ENCODE results near the gene KCNQ4. TPM values are rescaled to one million over a fixed set of nuclear protein-coding genes. Genes with fewer than 3 reads are reported as not detected.
A peak's percentile ranks its signal among the peaks of the same experiment; 100 is the strongest.

Gene KCNQ4
- total and polyA plus RNA-seq, 4 experiments from 2014 or later: 0.14 to 0.33 (median 0.20) TPM; not detected in 1

DNA sequence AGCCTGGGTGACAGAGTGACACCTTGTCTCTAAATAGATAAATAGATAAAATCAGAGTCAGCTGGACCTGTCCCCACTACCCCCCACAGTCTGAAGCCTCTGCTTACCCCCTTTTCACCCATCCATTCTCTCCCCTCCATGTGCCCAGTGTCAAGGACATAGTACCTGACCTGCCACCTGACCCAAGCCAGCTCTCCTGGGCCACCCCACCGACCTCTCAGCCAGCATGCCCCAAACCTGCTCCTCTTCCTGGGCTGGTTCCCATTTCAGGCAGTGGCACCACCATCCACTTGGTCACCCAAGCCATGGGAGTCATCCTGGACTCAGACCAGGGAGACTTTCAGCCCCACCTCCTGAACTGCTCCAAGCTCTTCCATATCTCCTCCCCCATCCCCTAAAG, 50.4 kb downstream of the KCNQ4 start:
- Mint-ChIP-seq H3K27me3 (no peaks in the 10 kb centered on the region), H3K27ac (peak overlapping the region in 2 of 7 donors; percentile 56 to 64), H3K36me3 (no peaks in the 10 kb centered on the region), H3K9me3 (peaks cover 0 to 2% (median 0%) of the 10 kb centered on the region in 8 donors), H3K4me1 (no peaks in the 10 kb centered on the region), H3K4me3 (no peak overlapping the region)
- Histone ChIP-seq H3K27ac (ENCODE audit: low read depth, low read length) (no peak overlapping the region), H3K9me3 (ENCODE audit: control insufficient read depth in 1 of 2, low read length in 2 of 2) (no peaks in the 10 kb centered on the region), H3K4me3 (ENCODE audit: low read length in 2 of 2) (no peak overlapping the region), H3K36me3 (ENCODE audit: insufficient read depth, low read length) (no peaks in the 10 kb centered on the region), H3K4me1 (ENCODE audit: insufficient read depth, low read length) (no peaks in the 10 kb centered on the region), H3K27me3 (ENCODE audit: insufficient read depth, low read length) (no peaks in the 10 kb centered on the region)
- intact Hi-C loops (cut with micrococcal nuclease): no loop called here
- DNase-seq: no peak
- CTCF ChIA-PET (ENCODE audit: partially characterized antibody): interaction anchor here (1.1 kb wide), 1 partner anchor 59 kb away, joined by 3 read pairs; no protein-coding TSS in a partner anchor
- POLR2A ChIA-PET (ENCODE audit: partially characterized antibody): no interaction called here

DNA sequence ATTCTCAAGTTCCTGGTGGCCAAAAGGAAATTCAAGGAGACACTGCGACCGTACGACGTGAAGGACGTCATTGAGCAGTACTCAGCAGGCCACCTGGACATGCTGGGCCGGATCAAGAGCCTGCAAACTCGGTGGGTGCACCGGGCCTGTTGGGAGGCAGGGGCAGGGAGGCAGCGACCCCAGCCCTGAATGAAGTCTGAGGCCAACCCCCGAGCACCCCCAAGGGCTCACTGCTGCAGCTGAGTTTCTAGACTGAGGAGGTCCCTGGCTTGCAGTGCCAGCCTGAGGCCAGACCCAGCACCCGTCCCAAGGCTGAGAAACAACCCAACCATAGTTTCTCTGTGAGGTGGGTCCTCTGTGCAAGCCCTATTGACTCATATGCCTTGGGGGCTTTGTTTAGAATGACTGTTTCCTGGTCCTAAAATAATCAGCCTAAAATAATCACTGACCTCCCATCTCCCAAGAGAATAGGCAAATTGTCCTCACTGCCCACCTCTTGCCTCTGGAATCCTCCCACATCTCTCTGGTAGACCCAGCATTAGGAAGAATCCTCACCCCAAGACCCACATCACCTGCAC, 51.5 kb downstream of the KCNQ4 start:
- H3K9me3 ChIP-seq (ENCODE audit: control insufficient read depth in 1 of 2, low read length in 2 of 2): no peaks in the 10 kb centered on the region
- H3K36me3 Mint-ChIP-seq: no peaks in the 10 kb centered on the region
- H3K27ac Mint-ChIP-seq: no peak overlapping the region
- no peaks in the 10 kb centered on the region for H3K27me3 ChIP-seq (ENCODE audit: insufficient read depth, low read length)
- POLR2A ChIA-PET (ENCODE audit: partially characterized antibody): no interaction called here
- no peaks in the 10 kb centered on the region for H3K36me3 ChIP-seq (ENCODE audit: insufficient read depth, low read length)
- no peak overlapping the region for H3K4me3 ChIP-seq (ENCODE audit: low read length in 2 of 2)
- H3K27me3 Mint-ChIP-seq: no peaks in the 10 kb centered on the region
- intact Hi-C loops (cut with micrococcal nuclease): no loop called here
- H3K4me1 Mint-ChIP-seq: peaks cover 0 to under 1% (median 0%) of the 10 kb centered on the region in 4 donors
- peaks cover 2% of the 10 kb centered on the region for H3K4me1 ChIP-seq (ENCODE audit: insufficient read depth, low read length)
- H3K9me3 Mint-ChIP-seq: peaks cover 0 to 2% (median 0%) of the 10 kb centered on the region in 8 donors
- H3K4me3 Mint-ChIP-seq: no peak overlapping the region
- no peak overlapping the region for H3K27ac ChIP-seq (ENCODE audit: low read depth, low read length)
- no peak for DNase-seq
- CTCF ChIA-PET (ENCODE audit: partially characterized antibody): interaction anchor here (1.0 kb wide), 1 partner anchor 61 kb away, joined by 3 read pairs; no protein-coding TSS in a partner anchor

DNA sequence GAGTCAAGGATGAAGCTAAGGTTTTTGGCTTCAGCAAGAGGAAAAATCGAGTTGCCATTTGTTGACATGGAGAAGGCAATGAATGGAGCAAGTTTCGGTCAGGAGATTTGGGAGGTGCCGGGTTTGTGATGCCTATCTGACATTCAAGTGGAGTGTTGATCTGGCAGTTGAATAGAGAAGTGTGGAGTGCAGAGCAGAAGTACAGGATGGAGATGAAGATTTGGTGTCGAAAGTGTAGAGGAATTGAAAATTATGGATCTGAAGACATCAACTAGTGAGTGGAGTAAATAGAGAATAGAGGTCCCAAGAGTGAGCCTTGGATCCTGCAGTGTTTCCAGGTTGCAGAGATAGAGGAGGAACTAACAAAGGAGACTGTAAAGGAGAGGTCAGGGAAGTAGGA, 52.7 kb downstream of the KCNQ4 start:
- Mint-ChIP-seq H3K4me1 (peaks cover 7 to 12% (median 10%) of the 10 kb centered on the region in 4 donors), H3K9me3 (peaks cover 0 to 2% (median 0%) of the 10 kb centered on the region in 8 donors), H3K4me3 (no peak overlapping the region), H3K36me3 (no peaks in the 10 kb centered on the region), H3K27me3 (no peaks in the 10 kb centered on the region), H3K27ac (no peak overlapping the region)
- Histone ChIP-seq H3K27ac (ENCODE audit: low read depth, low read length) (no peak overlapping the region), H3K9me3 (ENCODE audit: control insufficient read depth in 1 of 2, low read length in 2 of 2) (no peaks in the 10 kb centered on the region), H3K36me3 (ENCODE audit: insufficient read depth, low read length) (no peaks in the 10 kb centered on the region), H3K27me3 (ENCODE audit: insufficient read depth, low read length) (no peaks in the 10 kb centered on the region), H3K4me3 (ENCODE audit: low read length in 2 of 2) (no peak overlapping the region), H3K4me1 (ENCODE audit: insufficient read depth, low read length) (peaks cover 14% of the 10 kb centered on the region)
- POLR2A ChIA-PET (ENCODE audit: partially characterized antibody): no interaction called here
- intact Hi-C loops (cut with micrococcal nuclease): no loop called here
- CTCF ChIA-PET (ENCODE audit: partially characterized antibody): no interaction called here
- no peak for DNase-seq

DNA sequence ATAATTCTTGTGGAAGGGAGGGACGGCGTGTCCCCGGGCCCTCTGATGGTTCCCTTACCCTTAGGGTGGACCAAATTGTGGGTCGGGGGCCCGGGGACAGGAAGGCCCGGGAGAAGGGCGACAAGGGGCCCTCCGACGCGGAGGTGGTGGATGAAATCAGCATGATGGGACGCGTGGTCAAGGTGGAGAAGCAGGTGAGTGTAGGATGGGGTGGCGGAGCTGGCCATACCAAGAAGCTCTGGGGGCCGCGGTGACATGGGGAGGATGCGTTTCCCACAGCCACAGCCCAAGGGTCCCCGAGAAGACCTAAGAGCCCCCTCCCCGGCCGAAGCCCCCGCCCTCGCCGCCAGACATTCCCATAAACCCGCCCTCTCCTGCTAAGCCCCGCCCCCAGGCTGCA, 54.0 kb downstream of the KCNQ4 start:
- Histone ChIP-seq H3K27ac (ENCODE audit: low read depth, low read length) (no peak overlapping the region), H3K9me3 (ENCODE audit: control insufficient read depth in 1 of 2, low read length in 2 of 2) (no peaks in the 10 kb centered on the region), H3K4me3 (ENCODE audit: low read length in 2 of 2) (no peak overlapping the region), H3K27me3 (ENCODE audit: insufficient read depth, low read length) (no peaks in the 10 kb centered on the region), H3K4me1 (ENCODE audit: insufficient read depth, low read length) (peaks cover 15% of the 10 kb centered on the region), H3K36me3 (ENCODE audit: insufficient read depth, low read length) (no peaks in the 10 kb centered on the region)
- Mint-ChIP-seq H3K4me3 (no peak overlapping the region), H3K9me3 (peaks cover 0 to 3% (median 2%) of the 10 kb centered on the region in 8 donors), H3K4me1 (peaks cover 9 to 15% (median 13%) of the 10 kb centered on the region in 4 donors), H3K27ac (no peak overlapping the region), H3K36me3 (no peaks in the 10 kb centered on the region), H3K27me3 (peaks cover 0 to 1% of the 10 kb centered on the region in 2 donors)
- ChIA-PET CTCF (ENCODE audit: partially characterized antibody) (interaction anchor here (0.7 kb wide), 1 partner anchor 824 kb away, joined by 4 read pairs; no protein-coding TSS in a partner anchor), POLR2A (ENCODE audit: partially characterized antibody) (no interaction called here)
- intact Hi-C loops (cut with micrococcal nuclease): no loop called here
- DNase-seq: no peak

DNA sequence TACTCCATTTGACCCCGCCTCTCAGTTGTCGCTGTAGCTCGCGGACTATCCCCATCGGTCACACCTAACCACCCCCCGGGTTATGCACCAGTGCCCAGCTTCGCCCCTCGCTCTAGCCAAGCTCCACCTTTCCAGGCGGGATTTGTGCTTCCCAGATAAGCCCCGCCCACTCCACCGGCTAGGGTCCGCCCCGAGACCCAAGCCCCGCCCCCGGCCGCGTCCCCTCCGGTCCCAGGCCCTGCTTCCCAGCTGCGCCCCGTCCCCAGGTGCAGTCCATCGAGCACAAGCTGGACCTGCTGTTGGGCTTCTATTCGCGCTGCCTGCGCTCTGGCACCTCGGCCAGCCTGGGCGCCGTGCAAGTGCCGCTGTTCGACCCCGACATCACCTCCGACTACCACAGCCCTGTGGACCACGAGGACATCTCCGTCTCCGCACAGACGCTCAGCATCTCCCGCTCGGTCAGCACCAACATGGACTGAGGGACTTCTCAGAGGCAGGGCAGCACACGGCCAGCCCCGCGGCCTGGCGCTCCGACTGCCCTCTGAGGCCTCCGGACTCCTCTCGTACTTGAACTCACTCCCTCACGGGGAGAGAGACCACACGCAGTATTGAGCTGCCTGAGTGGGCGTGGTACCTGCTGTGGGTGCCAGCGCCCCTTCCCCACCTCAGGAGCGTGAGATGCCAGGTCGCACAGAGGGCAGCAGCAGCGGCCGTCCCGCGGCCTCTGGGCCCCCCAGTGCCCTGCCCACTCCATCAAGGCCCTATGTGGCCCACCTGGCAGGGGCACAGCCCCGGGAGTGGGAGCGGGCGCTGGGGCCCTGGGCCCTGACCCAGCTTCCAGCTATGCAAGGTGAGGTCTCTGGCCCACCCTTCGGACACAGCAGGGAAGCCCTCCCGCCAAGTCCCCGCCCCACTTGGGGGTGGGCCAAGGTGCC, 54.7 kb downstream of the KCNQ4 start:
- Histone ChIP-seq H3K36me3 (ENCODE audit: insufficient read depth, low read length) (no peaks in the 10 kb centered on the region), H3K27me3 (ENCODE audit: insufficient read depth, low read length) (no peaks in the 10 kb centered on the region), H3K27ac (ENCODE audit: low read depth, low read length) (no peak overlapping the region), H3K9me3 (ENCODE audit: control insufficient read depth in 1 of 2, low read length in 2 of 2) (no peaks in the 10 kb centered on the region), H3K4me3 (ENCODE audit: low read length in 2 of 2) (no peak overlapping the region), H3K4me1 (ENCODE audit: insufficient read depth, low read length) (peaks cover 15% of the 10 kb centered on the region)
- no peak overlapping the region for H3K27ac Mint-ChIP-seq
- H3K36me3 Mint-ChIP-seq: no peaks in the 10 kb centered on the region
- CTCF ChIA-PET (ENCODE audit: partially characterized antibody): no interaction called here
- peaks cover 0 to 4% (median 2%) of the 10 kb centered on the region in 8 donors for H3K9me3 Mint-ChIP-seq
- intact Hi-C loops (cut with micrococcal nuclease): no loop called here
- H3K27me3 Mint-ChIP-seq: peaks cover 0 to 1% of the 10 kb centered on the region in 2 donors
- peaks cover 9 to 15% (median 13%) of the 10 kb centered on the region in 4 donors for H3K4me1 Mint-ChIP-seq
- no peak overlapping the region for H3K4me3 Mint-ChIP-seq
- POLR2A ChIA-PET (ENCODE audit: partially characterized antibody): no interaction called here
- no peak for DNase-seq

DNA sequence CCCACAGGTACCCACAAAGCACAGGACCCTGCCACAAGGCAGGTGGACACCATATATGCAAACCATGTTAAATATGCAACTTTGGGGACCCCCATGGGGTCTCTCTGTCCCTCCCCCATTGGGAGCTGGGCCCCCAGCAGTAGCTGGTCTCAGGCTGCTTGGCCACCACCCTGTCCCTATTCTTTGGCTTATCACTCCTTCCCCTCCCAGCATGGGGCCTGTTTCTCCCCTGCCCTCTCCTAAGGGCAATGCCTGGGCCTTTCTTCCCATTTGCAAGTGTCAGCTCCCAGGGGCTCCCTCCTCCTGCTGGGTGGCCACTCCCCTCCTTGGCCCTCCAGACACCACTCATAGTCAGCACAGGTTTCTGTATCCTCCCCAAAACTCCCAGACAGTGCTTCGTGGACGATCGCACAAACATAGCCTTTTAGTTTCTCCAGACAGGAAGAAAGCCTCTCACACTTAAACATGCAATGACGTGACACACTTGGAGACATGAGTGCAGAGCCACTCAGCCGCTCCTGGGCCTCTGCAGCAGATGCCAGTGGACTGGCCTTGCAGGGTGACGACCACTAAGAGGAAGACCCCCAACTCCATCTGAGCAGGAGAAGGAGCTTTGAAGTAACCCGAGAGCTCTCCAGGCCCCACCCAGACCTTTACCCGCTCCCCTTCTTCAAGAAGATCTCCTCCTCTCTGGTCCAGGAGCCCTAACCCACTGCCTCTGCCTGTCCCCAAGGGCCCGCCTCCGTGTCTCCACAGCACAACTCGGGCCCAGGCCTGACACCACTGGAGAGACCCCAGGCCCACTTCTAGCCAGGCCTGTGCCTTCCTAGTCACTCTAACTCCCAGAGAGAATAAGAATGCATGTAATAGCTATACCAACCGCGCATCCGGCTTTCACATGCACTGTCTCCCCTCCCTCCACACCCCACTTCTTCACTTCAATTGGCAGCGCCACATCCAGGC, 55.7 kb downstream of the KCNQ4 start:
- Mint-ChIP-seq H3K27ac (peak overlapping the region in 1 of 7 donors; percentile 75), H3K27me3 (peaks cover 0 to 1% of the 10 kb centered on the region in 2 donors), H3K4me1 (peaks cover 9 to 15% (median 13%) of the 10 kb centered on the region in 4 donors), H3K4me3 (peak overlapping the region in 1 of 8 donors; percentile 15), H3K36me3 (no peaks in the 10 kb centered on the region), H3K9me3 (peaks cover 0 to 4% (median 2%) of the 10 kb centered on the region in 8 donors)
- POLR2A ChIA-PET (ENCODE audit: partially characterized antibody): no interaction called here
- CTCF ChIA-PET (ENCODE audit: partially characterized antibody): interaction anchor here (1.0 kb wide), 1 partner anchor 12 kb away, joined by 3 read pairs; no protein-coding TSS in a partner anchor
- H3K9me3 ChIP-seq (ENCODE audit: control insufficient read depth in 1 of 2, low read length in 2 of 2): no peaks in the 10 kb centered on the region
- H3K27me3 ChIP-seq (ENCODE audit: insufficient read depth, low read length): no peaks in the 10 kb centered on the region
- peaks cover 15% of the 10 kb centered on the region for H3K4me1 ChIP-seq (ENCODE audit: insufficient read depth, low read length)
- DNase-seq: no peak
- no peak overlapping the region for H3K4me3 ChIP-seq (ENCODE audit: low read length in 2 of 2)
- intact Hi-C loops (cut with micrococcal nuclease): no loop called here
- H3K36me3 ChIP-seq (ENCODE audit: insufficient read depth, low read length): no peaks in the 10 kb centered on the region
- H3K27ac ChIP-seq (ENCODE audit: low read depth, low read length): no peak overlapping the region
